Measurements from ENCODE around the gene SERPINA10. TPM values are rescaled to one million over a fixed set of nuclear protein-coding genes. Genes with fewer than 3 reads are reported as not detected.

Gene SERPINA10
- total and polyA plus RNA-seq, 10 of the 15 experiments (the other 5 are each of a cell fraction or from before 2014, with no cell fraction given) = not detected

DNA sequence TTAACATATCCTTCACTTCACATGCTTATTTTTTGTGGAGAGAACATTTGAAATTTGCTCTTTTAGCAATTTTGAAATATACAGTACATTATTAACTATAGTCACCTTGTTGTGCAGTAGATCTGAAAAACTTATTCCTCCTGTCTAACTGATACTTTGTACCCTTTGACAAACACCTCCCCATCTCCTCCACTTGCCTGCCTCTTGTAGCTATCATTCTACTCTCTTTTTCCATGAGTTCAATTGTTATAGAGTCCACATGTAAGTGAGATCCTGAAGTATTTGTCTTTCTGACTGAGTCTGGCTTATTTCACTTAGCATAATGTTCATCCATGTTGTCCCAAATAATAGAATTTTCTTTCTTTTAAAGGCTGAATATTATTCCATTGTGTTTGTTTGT is 39.5 kb upstream of the SERPINA10 start (continued):
- no peak for TF ChIP-seq ZZZ3 (IDR thresholded peaks at IDR 0.05; ENCODE audit: control insufficient read depth, insufficient read length, low read depth)

DNA sequence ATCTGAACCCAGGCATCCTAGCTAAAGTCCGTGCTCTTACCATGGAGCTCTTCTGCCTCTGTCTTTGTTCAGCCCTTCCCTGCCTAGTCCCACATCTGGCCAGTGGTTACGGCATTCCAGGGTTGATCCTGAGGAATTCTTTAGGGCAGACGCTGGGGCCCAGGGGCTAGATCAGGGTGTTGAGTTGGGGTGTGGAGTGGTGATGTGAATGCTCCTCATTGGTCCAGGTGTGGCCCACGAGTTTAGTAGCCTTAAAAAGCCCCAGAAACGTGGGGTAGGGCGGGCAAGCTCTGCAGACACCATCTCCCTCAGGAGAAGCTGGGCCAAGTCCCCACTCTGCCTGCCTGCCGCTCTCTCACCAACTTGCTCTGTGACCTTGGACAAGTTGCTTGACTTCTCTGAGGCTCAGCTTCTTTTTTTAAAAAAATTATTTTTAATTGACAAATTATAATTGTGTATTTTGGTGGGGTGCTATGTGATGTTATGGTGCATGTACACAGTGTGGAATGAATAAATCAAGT is 39.1 kb upstream of the SERPINA10 start:
- CTCF ChIA-PET = no interaction called here
- TF ChIP-seq MEF2B (IDR thresholded peaks at IDR 0.05; ENCODE audit: partially characterized antibody, poor library complexity, severe bottlenecking) (no peak), CHD1 (IDR thresholded peaks at IDR 0.05; ENCODE audit: low read depth, low read length) (no peak), DPF2 (IDR thresholded peaks at IDR 0.05) (no peak), CBX5 (IDR thresholded peaks at IDR 0.05; ENCODE audit: low read depth) (no peak), KDM1A (IDR thresholded peaks at IDR 0.05; ENCODE audit: borderline replicate concordance) (no peak), SREBF1 (IDR thresholded peaks at IDR 0.05; ENCODE audit: low read length) (no peak), BRCA1 (IDR thresholded peaks at IDR 0.05; ENCODE audit: low read depth, low read length) (no peak), JUNB (IDR thresholded peaks at IDR 0.05) (no peak), SUZ12 (IDR thresholded peaks at IDR 0.05; ENCODE audit: unreplicated experiment) (no peak), ZBTB33 (IDR thresholded peaks at IDR 0.05) (no peak), RELA (IDR thresholded peaks at IDR 0.05; ENCODE audit: borderline replicate concordance, partially characterized antibody) (no peak), STAT3 (IDR thresholded peaks at IDR 0.05; ENCODE audit: low read depth, low read length) (no peak), YBX1 (IDR thresholded peaks at IDR 0.05) (no peak), RUNX3 (IDR thresholded peaks at IDR 0.05; ENCODE audit: low read length) (no peak), SIX5 (IDR thresholded peaks at IDR 0.05; ENCODE audit: low read depth, low read length, severe bottlenecking) (no peak), ZNF384 (IDR thresholded peaks at IDR 0.05; ENCODE audit: borderline replicate concordance, low read depth, low read length) (no peak)
- TF ChIP-seq, protein P1, sequence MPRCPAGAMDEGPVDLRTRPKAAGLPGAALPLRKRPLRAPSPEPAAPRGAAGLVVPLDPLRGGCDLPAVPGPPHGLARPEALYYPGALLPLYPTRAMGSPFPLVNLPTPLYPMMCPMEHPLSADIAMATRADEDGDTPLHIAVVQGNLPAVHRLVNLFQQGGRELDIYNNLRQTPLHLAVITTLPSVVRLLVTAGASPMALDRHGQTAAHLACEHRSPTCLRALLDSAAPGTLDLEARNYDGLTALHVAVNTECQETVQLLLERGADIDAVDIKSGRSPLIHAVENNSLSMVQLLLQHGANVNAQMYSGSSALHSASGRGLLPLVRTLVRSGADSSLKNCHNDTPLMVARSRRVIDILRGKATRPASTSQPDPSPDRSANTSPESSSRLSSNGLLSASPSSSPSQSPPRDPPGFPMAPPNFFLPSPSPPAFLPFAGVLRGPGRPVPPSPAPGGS (IDR thresholded peaks at IDR 0.05; ENCODE audit: borderline replicate concordance, insufficient read depth, low read depth, low read length, poor library complexity, severe bottlenecking) = no peak
- TF ChIP-seq, protein P2, sequence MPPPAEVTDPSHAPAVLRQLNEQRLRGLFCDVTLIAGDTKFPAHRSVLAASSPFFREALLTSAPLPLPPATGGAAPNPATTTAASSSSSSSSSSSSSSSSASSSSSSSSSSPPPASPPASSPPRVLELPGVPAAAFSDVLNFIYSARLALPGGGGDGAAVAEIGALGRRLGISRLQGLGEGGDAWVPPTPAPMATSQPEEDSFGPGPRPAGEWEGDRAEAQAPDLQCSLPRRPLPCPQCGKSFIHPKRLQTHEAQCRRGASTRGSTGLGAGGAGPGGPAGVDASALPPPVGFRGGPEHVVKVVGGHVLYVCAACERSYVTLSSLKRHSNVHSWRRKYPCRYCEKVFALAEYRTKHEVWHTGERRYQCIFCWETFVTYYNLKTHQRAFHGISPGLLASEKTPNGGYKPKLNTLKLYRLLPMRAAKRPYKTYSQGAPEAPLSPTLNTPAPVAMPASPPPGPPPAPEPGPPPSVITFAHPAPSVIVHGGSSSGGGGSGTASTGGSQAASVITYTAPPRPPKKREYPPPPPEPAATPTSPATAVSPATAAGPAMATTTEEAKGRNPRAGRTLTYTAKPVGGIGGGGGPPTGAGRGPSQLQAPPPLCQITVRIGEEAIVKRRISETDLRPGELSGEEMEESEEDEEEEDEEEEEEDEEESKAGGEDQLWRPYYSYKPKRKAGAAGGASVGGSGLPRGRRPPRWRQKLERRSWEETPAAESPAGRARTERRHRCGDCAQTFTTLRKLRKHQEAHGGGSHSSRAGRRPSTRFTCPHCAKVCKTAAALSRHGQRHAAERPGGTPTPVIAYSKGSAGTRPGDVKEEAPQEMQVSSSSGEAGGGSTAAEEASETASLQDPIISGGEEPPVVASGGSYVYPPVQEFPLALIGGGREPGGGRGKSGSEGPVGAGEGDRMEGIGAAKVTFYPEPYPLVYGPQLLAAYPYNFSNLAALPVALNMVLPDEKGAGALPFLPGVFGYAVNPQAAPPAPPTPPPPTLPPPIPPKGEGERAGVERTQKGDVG (CRISPR knock-in tag; IDR thresholded peaks at IDR 0.05) = no peak

More for the DNA sequence above, 39.1 kb upstream of the SERPINA10 start:
- Histone ChIP-seq H3K27me3 (replicated peaks in 1 of 2; ENCODE audit: control insufficient read depth in 2 of 2, insufficient read depth in 2 of 2, low read length in 1 of 2) (no peaks in the 10 kb centered on the region), H3K4me2 (ENCODE audit: control insufficient read depth, insufficient read depth) (no peak overlapping the region), H4K20me1 (ENCODE audit: control insufficient read depth, insufficient read depth) (no peaks in the 10 kb centered on the region), H2AFZ (ENCODE audit: control insufficient read depth, low read depth, low read length) (no peak overlapping the region), H3K4me1 (ENCODE audit: control insufficient read depth, insufficient read depth, low read length) (no peaks in the 10 kb centered on the region), H3K79me2 (ENCODE audit: control insufficient read depth, insufficient read depth, low read length) (no peaks in the 10 kb centered on the region), H3K36me3 (ENCODE audit: control insufficient read depth in 2 of 2, insufficient read depth in 2 of 2, low read length in 1 of 2) (no peaks in the 10 kb centered on the region), H3K9ac (ENCODE audit: control insufficient read depth, insufficient read depth, low read length) (no peak overlapping the region), H3K27ac (ENCODE audit: control insufficient read depth, insufficient read depth) (no peak overlapping the region), H3K9me3 (replicated peaks; ENCODE audit: control insufficient read depth, insufficient read depth, low read length) (no peaks in the 10 kb centered on the region), H3K4me3 (no peak overlapping the region)
- DNase-seq (ENCODE audit: low read depth, low spot score) (no peak), ATAC-seq (no peak), FAIRE-seq (no peak)
- ChIA-PET POLR2A (no interaction called here), RAD21 (ENCODE audit: unreplicated experiment) (no interaction called here), SMC1A (ENCODE audit: uncharacterized antibody, unreplicated experiment) (no interaction called here)
- in situ Hi-C loops (cut with MboI) = no loop called here
- WGBS (ENCODE audit: insufficient coverage, insufficient replicate concordance, low lambda C conversion rate, missing lambda C conversion rate) = 46% methylated on average over 7 of the region's 7 CpGs
- intact Hi-C loops (cut with micrococcal nuclease; ENCODE audit: unreplicated experiment) = no loop called here
- no TSS peak for BruUV-seq (replicated peaks)

All from GM12878 (cell line).